HG02763 (cell line): Measurements from ENCODE around the gene FAM222A.

Experiments used
- ATAC-seq: cut with Tn5 transposase; IDR thresholded peaks from one replicate; pipeline ENCODE4 v1.9.1; 2021; ENCODE audit warnings: mild to moderate bottlenecking, moderate library complexity; ENCODE audit not compliant: unreplicated experiment

FAM222A gene

DNA sequence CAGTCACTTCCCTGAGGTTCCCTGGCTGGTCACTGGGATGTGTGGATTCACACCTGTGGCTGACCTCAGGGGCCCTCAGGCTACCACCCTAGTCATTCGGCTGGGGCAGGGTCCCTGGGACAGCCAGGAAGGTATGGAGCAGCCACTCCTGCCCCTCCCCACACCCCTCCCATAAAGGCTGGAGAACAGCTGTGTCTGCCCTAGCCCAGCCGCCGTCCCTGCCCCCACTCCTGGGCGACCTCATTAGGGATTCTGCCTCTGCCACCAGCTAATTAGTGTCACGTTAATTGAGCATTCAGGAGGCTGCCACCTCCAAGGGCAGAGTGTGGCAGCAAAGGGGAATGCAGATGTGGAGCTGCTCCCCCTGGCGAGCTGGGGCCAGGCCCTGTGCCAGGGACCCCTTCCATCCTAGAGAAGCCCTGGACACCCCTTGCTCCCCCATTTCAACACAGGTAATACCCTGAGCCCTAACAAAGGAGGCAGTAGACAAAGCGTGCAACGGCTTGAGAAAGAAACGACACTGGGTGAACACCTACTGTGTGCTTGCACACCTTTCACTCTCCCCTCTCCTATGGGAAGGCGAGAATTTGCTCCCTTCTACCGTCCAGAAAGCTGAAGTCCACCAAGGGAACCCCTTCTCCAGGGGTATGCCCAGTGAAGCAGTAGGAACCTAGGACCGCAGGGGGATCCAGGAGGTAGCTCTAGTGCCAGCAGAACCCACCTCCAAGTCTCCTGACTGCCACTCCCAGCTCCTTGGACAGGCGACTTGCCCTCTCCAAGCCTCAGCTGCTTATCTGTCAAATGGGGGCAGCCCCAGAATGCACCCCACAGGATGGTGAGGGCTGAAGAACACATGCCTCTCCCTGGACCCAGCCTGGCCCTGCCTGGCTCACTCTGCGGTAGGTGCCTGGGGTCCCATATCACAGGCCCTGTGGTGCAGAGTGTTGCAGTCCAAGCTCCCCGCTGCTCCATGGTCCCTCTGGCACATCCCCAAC is 45.1 kb downstream of the FAM222A start:
- ATAC-seq = no peak

DNA sequence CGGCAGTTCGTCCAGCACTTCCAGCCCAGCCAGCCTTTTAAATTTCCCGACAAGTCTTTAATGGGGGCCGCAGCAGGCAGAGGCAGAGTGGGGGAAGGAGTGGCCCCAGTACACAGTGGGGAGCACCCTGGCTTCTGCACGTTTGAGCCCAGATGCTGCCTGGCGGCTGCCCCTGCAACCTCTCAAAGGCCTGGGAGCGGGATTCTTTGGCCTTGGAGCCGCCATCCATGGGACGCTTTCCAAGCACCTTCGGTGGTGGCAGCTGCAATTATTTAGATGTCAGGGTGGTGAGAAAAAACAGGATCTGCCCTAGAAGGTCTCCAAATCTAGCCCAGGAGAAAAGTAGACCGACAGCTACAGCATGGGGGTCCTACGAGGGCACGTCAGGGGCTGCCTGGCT is 46.0 kb downstream of the FAM222A start:
- no peak for ATAC-seq

- no peak for ATAC-seq
These were observed 46.7 kb downstream of the FAM222A start for GRCh38 chr12:109760031-109760929.

DNA sequence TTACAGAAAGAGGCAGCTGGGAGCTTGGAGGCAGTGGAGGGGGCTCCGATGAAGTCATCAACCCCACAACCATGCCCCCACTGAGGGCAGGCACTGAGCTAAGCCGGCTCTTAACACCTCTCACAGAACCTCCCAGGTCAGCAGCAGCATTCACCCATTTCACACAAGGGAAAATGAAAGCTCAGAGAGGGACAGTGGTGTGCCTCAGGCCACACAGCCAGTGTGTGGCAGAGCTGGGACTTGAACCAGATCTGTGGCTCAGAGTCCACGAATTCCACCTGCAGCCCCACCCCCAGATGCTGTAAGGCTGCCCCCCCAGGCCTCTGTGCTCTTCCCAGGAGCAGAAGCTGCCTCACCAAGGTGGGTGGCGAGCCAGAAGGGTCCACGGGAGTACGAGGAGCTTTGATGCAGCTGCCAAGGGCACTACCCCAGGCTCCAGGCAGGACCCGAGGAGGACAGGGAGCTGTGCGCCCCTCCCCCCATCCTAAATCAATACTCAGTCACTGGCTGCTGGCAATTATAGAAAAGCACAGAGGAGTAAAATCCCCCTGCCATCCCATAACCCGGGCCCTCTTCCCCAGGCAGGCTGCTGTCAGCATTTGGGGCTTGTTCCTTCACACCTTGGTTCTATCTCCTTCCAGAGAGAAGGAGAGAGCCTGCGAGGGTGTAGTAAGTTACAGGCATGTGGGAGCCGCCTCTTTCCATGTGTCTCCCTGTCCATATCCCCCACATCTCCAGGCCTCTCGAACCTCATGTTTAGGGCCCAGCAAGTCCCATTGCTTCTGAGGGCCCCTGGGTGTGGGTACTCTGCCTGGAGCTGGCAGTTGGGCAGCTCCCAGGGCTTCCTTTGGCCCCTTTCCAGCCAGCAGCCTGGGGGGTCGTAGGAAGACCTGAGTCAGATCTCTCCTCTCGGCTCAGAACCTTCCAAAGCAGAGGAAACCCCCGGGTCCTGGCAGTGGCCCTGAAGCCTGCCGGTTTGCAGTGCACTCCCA is 47.6 kb downstream of the FAM222A start:
- ATAC-seq = no peak

GRCh38 chr12:109762071-109762672 is 48.5 kb downstream of the FAM222A start:
- ATAC-seq = no peak

- no peak for ATAC-seq
These were observed 49.1 kb downstream of the FAM222A start for GRCh38 chr12:109762673-109763191.

GRCh38 chr12:109763201-109763841 is 49.7 kb downstream of the FAM222A start:
- ATAC-seq = no peak

DNA sequence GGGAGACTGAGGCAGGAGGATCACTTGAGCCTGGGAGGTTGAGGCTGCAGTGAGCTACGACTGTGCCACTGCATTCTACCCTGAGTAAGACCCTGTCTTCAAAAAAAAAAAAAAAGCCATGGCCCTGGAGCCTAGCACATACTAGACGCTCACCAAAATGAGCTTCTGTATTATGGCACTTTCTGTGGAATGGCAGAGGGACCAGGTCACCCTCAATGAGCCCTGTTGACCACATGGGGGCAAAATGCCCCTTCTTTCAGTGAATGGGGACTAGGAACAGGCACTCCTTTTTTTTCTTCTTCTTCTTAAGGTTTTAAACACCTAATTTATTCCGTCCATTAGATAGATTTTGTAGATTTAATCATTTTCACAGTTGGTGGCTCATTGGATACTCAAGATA is 50.5 kb downstream of the FAM222A start:
- no peak for ATAC-seq

DNA sequence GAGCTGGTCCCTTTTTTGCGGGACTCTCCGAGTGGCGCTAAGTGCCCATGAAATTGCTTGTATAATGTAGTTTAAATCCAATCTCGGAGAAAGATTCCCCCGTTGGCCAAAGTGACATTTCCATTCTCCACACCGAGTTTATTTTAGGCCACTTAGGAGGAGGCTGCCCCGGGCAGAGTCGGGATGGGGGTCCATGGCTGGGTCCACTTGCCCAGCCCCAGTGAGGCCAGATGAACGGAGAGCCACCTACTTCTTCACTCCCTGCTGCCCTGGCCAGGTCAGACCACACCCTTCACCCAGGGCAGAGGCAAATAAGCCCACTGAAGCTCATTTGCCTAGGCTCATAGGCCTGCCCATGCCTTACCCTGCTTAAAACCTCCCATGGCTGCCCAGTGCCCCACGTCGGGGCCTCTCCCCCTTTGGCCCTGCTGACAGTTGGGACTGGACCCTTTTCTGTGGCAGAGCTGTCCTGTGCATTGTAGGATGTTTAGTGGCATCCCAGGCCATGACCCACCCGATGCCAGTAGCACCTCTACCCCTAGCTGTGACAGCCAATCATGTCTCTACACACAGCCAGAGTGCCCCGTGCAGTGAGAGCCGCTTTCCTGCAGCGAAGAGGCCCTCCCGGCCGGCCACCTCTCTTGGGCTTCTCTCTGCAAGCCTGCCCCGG is 51.3 kb downstream of the FAM222A start:
- no peak for ATAC-seq

DNA sequence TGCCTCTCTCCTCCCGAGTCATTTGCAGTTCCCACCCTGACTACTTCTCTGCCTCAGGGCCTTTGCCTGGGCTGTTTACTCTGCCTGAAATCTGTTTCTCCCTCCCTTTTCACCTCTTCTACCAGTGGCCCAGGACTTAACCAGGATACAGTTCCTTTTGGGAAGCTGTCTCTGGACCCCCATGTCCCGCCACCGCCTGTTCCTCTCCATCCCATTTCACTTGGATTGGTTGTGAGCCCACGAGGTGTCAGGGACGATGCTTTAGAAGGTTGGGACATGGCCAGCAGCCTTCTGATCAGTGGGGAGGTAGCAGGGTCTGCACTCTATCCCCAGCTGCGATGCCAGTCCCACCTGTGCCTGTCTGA is 51.8 kb downstream of the FAM222A start:
- no peak for ATAC-seq

- no peak for ATAC-seq
These were observed 52.7 kb downstream of the FAM222A start for GRCh38 chr12:109766251-109766778.

GRCh38 chr12:109767456-109767855 is 53.8 kb downstream of the FAM222A start:
- no peak for ATAC-seq

DNA sequence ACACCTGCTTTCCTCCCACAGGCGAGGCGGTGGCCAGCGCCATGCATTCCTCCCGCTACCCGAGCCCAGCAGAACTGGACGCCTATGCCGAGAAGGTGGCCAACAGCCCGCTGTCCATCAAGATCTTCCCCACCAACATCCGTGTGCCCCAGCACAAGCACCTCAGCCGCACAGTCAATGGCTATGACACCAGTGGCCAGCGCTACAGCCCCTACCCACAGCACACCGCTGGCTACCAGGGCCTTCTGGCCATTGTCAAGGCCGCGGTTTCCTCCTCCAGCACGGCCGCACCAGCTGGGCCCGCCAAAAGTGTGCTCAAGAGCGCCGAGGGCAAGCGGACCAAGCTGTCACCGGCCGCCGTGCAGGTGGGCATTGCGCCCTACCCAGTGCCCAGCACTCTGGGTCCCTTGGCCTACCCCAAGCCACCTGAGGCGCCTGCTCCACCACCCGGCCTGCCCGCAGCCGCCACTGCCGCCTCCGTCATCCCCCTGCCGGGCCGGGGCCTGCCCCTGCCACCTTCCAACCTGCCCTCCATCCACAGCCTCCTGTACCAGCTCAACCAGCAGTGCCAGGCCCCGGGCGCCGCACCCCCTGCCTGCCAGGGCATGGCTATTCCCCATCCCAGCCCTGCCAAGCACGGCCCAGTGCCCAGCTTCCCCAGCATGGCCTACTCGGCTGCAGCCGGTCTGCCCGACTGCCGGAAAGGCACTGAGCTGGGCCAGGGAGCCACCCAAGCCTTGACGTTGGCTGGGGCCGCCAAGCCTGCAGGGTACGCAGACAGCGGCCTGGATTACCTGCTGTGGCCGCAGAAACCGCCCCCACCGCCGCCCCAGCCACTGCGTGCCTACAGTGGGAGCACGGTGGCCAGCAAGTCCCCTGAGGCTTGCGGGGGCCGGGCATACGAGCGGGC is 54.6 kb downstream of the FAM222A start:
- ATAC-seq = no peak

DNA sequence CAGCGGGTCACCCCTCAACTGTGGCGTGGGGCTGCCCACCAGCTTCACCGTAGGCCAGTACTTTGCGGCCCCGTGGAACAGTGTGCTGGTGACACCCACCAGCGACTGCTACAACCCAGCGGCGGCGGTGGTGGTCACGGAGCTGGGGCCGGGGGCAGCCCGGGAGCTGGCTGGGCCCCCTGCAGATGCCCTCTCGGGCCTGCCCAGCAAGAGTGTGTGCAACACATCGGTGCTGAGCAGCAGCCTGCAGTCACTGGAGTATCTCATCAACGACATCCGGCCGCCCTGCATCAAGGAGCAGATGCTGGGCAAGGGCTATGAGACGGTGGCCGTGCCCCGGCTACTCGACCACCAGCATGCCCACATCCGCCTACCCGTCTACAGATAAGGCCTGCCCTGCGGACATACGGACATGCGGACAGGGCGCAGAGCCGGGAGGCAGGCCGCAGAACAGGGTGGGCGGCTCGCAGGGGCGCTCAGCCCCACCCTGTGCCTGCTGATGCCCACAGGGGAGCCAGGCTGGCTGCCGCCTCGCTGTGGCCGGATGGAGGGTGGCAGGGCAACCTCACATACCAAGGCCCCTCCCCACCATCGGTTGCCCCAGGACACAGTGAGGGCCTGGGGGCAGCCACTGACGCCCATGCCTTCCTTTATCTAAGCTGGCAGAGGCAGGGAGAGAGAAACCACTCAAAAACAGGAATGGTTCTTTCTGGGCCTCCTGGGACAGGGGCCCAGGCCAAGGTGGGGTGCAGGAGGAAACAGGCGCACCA is 55.5 kb downstream of the FAM222A start:
- no peak for ATAC-seq

- ATAC-seq = no peak
These were observed 56.7 kb downstream of the FAM222A start for GRCh38 chr12:109770104-109770860.
